K562 (cell line): ENCODE measurements around the gene SPI1. TPM values are rescaled to one million over a fixed set of nuclear protein-coding genes. Genes with fewer than 3 reads are reported as not detected.

Experiments
- ATAC-seq: fragments of 200-7000 bp; cut with Tn5 transposase; 3 replicates; pipeline ENCODE4 v1.9.1; 2020; ENCODE audit warnings: moderate library complexity
- BruUV-seq: library from RNA; stranded (reverse); fragments of 400-500 nt; replicated peaks from 2 replicates; lab custom pipeline; 2021; lab: Mats Ljungman, UMichigan
- CTCF ChIA-PET: fragments of 300-600 bp; formaldehyde crosslinking; extraction: SDS; loops from one replicate; lab custom pipeline; 2021; ENCODE audit warnings: low intra/inter-chr PET ratio; lab: Yijun Ruan, JAX
- POLR2A ChIA-PET: fragments of 300-600, 350-650 bp; sonication (Branson Sonifier 250); formaldehyde crosslinking; extraction: SDS; loops from one replicate; lab custom pipeline; 2021; ENCODE audit warnings: antibody characterized with exemption, inconsistent platforms; lab: Yijun Ruan, JAX
- DNase-seq, 4 experiments: peaks; one replicate each; pipeline versions ENCODE4 v3.0.0 to v3.0.0-alpha.2; 2011 to 2018; ENCODE audit warnings: low spot score in 3 of 4, mixed read lengths in 3 of 4; ENCODE audit errors: extremely low read depth in 1 of 4
- FAIRE-seq: peaks from 2 replicates; lab custom pipeline; 2011; peaks lifted over from hg19 to GRCh38; lab: Jason Lieb, UNC
- H2AFZ ChIP-seq: 2 replicates; pipeline ENCODE4 v1.6.0; 2011; ENCODE audit warnings: low read depth, low read length, control low read depth, inconsistent platforms
- H3K27ac ChIP-seq: fragments of 200-600 bp; 3 replicates; pipeline ENCODE4 v1.8.0; 2011; ENCODE audit warnings: low read depth, mild to moderate bottlenecking, control low read depth, inconsistent platforms, low read length, moderate library complexity, mixed read lengths; ENCODE audit errors: extremely low read depth
- H3K27me3 ChIP-seq, 2 experiments: fragments of 300-600 bp in 1 of 2; 2 replicates in 1 of 2; 3 replicates in 1 of 2; pipeline versions ENCODE4 v1.6.0 to v1.8.0; 2011; ENCODE audit warnings: inconsistent platforms in 2 of 2, low read length in 2 of 2, mild to moderate bottlenecking in 1 of 2, mixed read lengths in 1 of 2, moderate library complexity in 1 of 2; ENCODE audit not compliant: control insufficient read depth in 2 of 2, insufficient read depth in 2 of 2
- H3K36me3 ChIP-seq: fragments of 300-600 bp; 3 replicates; pipeline ENCODE4 v1.8.0; 2011; ENCODE audit warnings: mild to moderate bottlenecking, low read length, inconsistent platforms; ENCODE audit not compliant: control insufficient read depth, insufficient read depth
- H3K4me1 ChIP-seq, 2 experiments: fragments of 200-600 bp in 1 of 2; replicated peaks in 1 of 2; 2 replicates in 1 of 2; 3 replicates in 1 of 2; pipeline versions ENCODE4 v1.5.1 to v1.8.0; 2011; ENCODE audit warnings: inconsistent platforms in 2 of 2, low read length in 2 of 2, mild to moderate bottlenecking in 1 of 2, mixed read lengths in 1 of 2, moderate library complexity in 1 of 2; ENCODE audit not compliant: control insufficient read depth in 2 of 2, insufficient read depth in 2 of 2
- H3K4me2 ChIP-seq: 2 replicates; pipeline ENCODE4 v1.6.1; 2011; ENCODE audit warnings: low read length, control low read depth, inconsistent platforms, mixed read lengths; ENCODE audit not compliant: insufficient read depth
- H3K4me3 ChIP-seq: fragments of 200-600 bp; sonication (generic), shearing (Covaris generic); 2 replicates; pipeline ENCODE4 v1.5.1; 2016; ENCODE audit warnings: control low read depth, inconsistent platforms
- H3K79me2 ChIP-seq: fragments of 200-600 bp; 3 replicates; pipeline ENCODE4 v1.8.0; 2011; ENCODE audit warnings: low read length, inconsistent platforms; ENCODE audit not compliant: control insufficient read depth, insufficient read depth
- H3K9ac ChIP-seq, 2 experiments: 2 replicates each; pipeline versions ENCODE4 v1.6.0 to v1.6.1; 2011; ENCODE audit warnings: low read depth in 2 of 2, low read length in 2 of 2, control low read depth in 1 of 2, inconsistent platforms in 1 of 2, mild to moderate bottlenecking in 1 of 2, mixed read lengths in 1 of 2; ENCODE audit not compliant: insufficient read depth in 1 of 2
- H3K9me1 ChIP-seq: one replicate; pipeline ENCODE4 v1.6.0; 2011; ENCODE audit warnings: inconsistent platforms, mild to moderate bottlenecking, low read length, moderate library complexity; ENCODE audit not compliant: control insufficient read depth, insufficient read depth
- H3K9me3 ChIP-seq: replicated peaks from 2 replicates; pipeline ENCODE4 v1.5.1; 2011; ENCODE audit warnings: low read depth, low read length, inconsistent platforms; ENCODE audit not compliant: control insufficient read depth, insufficient read depth
- H4K20me1 ChIP-seq: replicated peaks from 2 replicates; pipeline ENCODE4 v1.6.1; 2011; ENCODE audit warnings: low read length, inconsistent platforms, mixed read lengths; ENCODE audit not compliant: control insufficient read depth, insufficient read depth
- BCOR ChIP-seq: fragments of 450-650 bp; IDR thresholded peaks from 2 replicates; pipeline ENCODE4 v1.6.1; 2016
- CGGBP1 ChIP-seq: fragments of 250-450 bp; sonication (Bioruptor Pico); IDR thresholded peaks from 2 replicates; pipeline ENCODE4 v1.9.0; 2021; ENCODE audit warnings: mild to moderate bottlenecking
- ERF ChIP-seq: fragments of 450-650 bp; formaldehyde crosslinking; IDR thresholded peaks from 2 replicates; pipeline ENCODE4 v1.4.0; 2020; ENCODE audit warnings: mild to moderate bottlenecking, mixed read lengths
- ETV1 ChIP-seq: fragments of 450-650 bp; conservative IDR thresholded peaks from 2 replicates; pipeline ENCODE4 v1.6.1; 2016; ENCODE audit warnings: missing genetic modification characterization, control low read depth, low read depth, missing compliant biosample characterization
- FOXK2 ChIP-seq, 2 experiments: fragments of 450-650 bp; IDR thresholded peaks in 1 of 2; conservative IDR thresholded peaks in 1 of 2; 2 replicates each; pipeline ENCODE4 v1.6.1; 2016; ENCODE audit warnings: low read depth in 2 of 2, mild to moderate bottlenecking in 1 of 2
- HIVEP1 ChIP-seq: fragments of 250-450 bp; sonication (Bioruptor Pico); IDR thresholded peaks from 2 replicates; pipeline ENCODE4 v1.4.0; 2020; ENCODE audit warnings: mild to moderate bottlenecking
- MCM3 ChIP-seq: fragments of 450-650 bp; IDR thresholded peaks from 2 replicates; pipeline ENCODE4 v1.6.1; 2016
- NFYB ChIP-seq: IDR thresholded peaks from 2 replicates; pipeline ENCODE4 v1.6.1; 2011; ENCODE audit warnings: mild to moderate bottlenecking, moderate library complexity; ENCODE audit not compliant: insufficient read length; ENCODE audit errors: extremely low read depth
- PHF8 ChIP-seq: fragments of 200-600 bp; sonication (generic); IDR thresholded peaks from 2 replicates; pipeline ENCODE4 v1.6.1; 2012; ENCODE audit warnings: mixed run types, mild to moderate bottlenecking, inconsistent platforms, low read length, moderate library complexity, borderline replicate concordance
- PKNOX1 ChIP-seq: fragments of 450-650 bp; IDR thresholded peaks from 2 replicates; pipeline ENCODE4 v1.6.1; 2016
- POLR3G ChIP-seq: IDR thresholded peaks from 2 replicates; pipeline ENCODE4 v1.6.1; 2011; ENCODE audit not compliant: insufficient read length, insufficient replicate concordance; ENCODE audit errors: extremely low read depth
- SNRNP70 ChIP-seq: fragments of 200-400 bp; formaldehyde crosslinking; optimal IDR thresholded peaks from 2 replicates; pipeline ENCODE3; 2017; ENCODE audit warnings: low read depth, low read length
- THRAP3 ChIP-seq: fragments of 450-650 bp; IDR thresholded peaks from 2 replicates; pipeline ENCODE4 v1.6.1; 2016; ENCODE audit warnings: mild to moderate bottlenecking, inconsistent platforms, borderline replicate concordance
- ZFX ChIP-seq: sonication (generic); formaldehyde crosslinking; IDR thresholded peaks from 2 replicates; pipeline ENCODE4 v1.8.0; 2022; ENCODE audit warnings: mild to moderate bottlenecking, missing genetic modification reagents, moderate library complexity
- ZNF121 ChIP-seq: sonication (generic); formaldehyde crosslinking; conservative IDR thresholded peaks from 2 replicates; pipeline ENCODE4 v1.8.0; 2022; ENCODE audit warnings: missing genetic modification reagents
- ZNF766 ChIP-seq: fragments of 200-800 bp; sonication (Bioruptor generic); conservative IDR thresholded peaks from 2 replicates; pipeline ENCODE4 v1.6.1; 2016; ENCODE audit warnings: missing genetic modification characterization, missing compliant biosample characterization
- WGBS: fragments of 100-300 bp; shearing (Covaris generic); methylation state at CpG from one replicate; pipeline ENCODE4 v1.1.6; 2016; ENCODE audit warnings: low coverage, mixed read lengths; ENCODE audit not compliant: insufficient coverage; ENCODE audit errors: missing lambda C conversion rate; 5-methylcytosine and 5-hydroxymethylcytosine counted together
- in situ Hi-C: fragments of 300-500 bp; cut with MboI; formaldehyde crosslinking; loops from 4 replicates; pipeline ENCODE4 v1.15.0; 2018; ENCODE audit warnings: inconsistent platforms, mixed read lengths
- intact Hi-C: fragments of 100-400 bp; cut with micrococcal nuclease; formaldehyde crosslinking; loops from 2 replicates; pipeline ENCODE4 v1.14.2; 2022
- polyA plus RNA-seq, 8 experiments: library from polyadenylated mRNA; depleted of rRNA in 4 of 8; stranded (reverse) in 5 of 8; unstranded in 3 of 8; fragments of >200 nt; fragmentation: Nextera tagmentation in 2 of 8; fragmentation: Illumina TruSeq in 1 of 8; extraction: Ambion mirVana in 2 of 8; extraction: Trizol in 1 of 8; gene quantifications; 2 replicates each; pipeline versions ENCODE4 v1.2.1 to v1.2.3, GENCODE V29; 2011 to 2014; ENCODE audit warnings: inconsistent platforms in 1 of 8, missing spikeins in 1 of 8
- total RNA-seq, 7 experiments: library from RNA; depleted of rRNA in 6 of 7; stranded (reverse); fragments of >200 nt in 6 of 7; fragmentation: Illumina TruSeq in 2 of 7; extraction: Trizol in 2 of 7; gene quantifications; 2 replicates each; pipeline versions ENCODE4 v1.2.1 to v1.2.3, GENCODE V29; 2011 to 2021; ENCODE audit warnings: low replicate concordance in 1 of 7
- TF ChIP-seq, protein P1 (sequence below): fragments of 450-650 bp; IDR thresholded peaks from 2 replicates; pipeline ENCODE4 v1.6.1; 2016; ENCODE audit warnings: borderline replicate concordance

SPI1 gene
- total and polyA plus RNA-seq, 9 of the 15 experiments (the other 6 are each of a cell fraction or from before 2014, with no cell fraction given), result 0.10 to 33.7 (median 10.3) TPM

GRCh38 chr11:47407746-47408590 is 29.6 kb upstream of the SPI1 start, which contains the start of gene SLC39A13:
Gene SLC39A13, plus strand, starts transcription at chr11:47408590. Its CDS starts 1,505 bp downstream, at chr11:47410095.
- Histone ChIP-seq H4K20me1 (no peaks in the 10 kb centered on the region), H3K79me2 (peaks cover 7% of the 10 kb centered on the region; the same call in 2 of the 3 replicates), H3K9ac (peak within 1 kb of the TSS; percentile 91 to 96), H3K27ac (peak within 1 kb of the TSS; percentile 98), H3K27me3 (no peaks in the 10 kb centered on the region), H2AFZ (peak within 1 kb of the TSS; percentile 95), H3K9me3 (no peaks in the 10 kb centered on the region), H3K4me2 (peak within 1 kb of the TSS; percentile 100), H3K4me1 (peaks cover 28 to 54% of the 10 kb centered on the region in 2 experiments), H3K4me3 (peak within 1 kb of the TSS; percentile 62), H3K36me3 (no peaks in the 10 kb centered on the region), H3K9me1 (no peaks in the 10 kb centered on the region)
- in situ Hi-C loops, result loop anchor here (5.0 kb wide), 1 partner anchor 36 kb away; no protein-coding TSS in a partner anchor
- CTCF ChIA-PET, result interaction anchor here (0.6 to 1.3 kb wide), 5 partner anchors 33 to 347 kb away, joined by 3 to 11 read pairs (median 4); no protein-coding TSS in a partner anchor
- WGBS, result 1% methylated on average over 42 of the region's 70 CpGs
- POLR2A ChIA-PET, result interaction anchor here (0.6 to 3.3 kb wide), 6 partner anchors 9 to 1027 kb away, joined by 3 to 16 read pairs (median 3); partner anchors contain the start of genes MDK and SPI1
- intact Hi-C loops, result loop anchor here (1.0 to 10.0 kb wide), 4 partner anchors 34 to 231 kb away; partner anchors contain the start of genes ARFGAP2 and MYBPC3
- DNase-seq (peak; percentile 95 to 98 (median 96)), ATAC-seq (peak; percentile 95), FAIRE-seq (peak; percentile 82)
- BruUV-seq, result TSS peak; percentile 96
- TF ChIP-seq POLR3G, result no peak
- TF ChIP-seq ERF (CRISPR knock-in tag), result no peak; the same call in 1 of the 2 replicates
- no peak for TF ChIP-seq HIVEP1 (CRISPR knock-in tag)
- peak; percentile 52 to 66; a peak in 2 of 4 replicates for TF ChIP-seq FOXK2 (conservative IDR thresholded peaks at IDR 0.05 in 1 of 2, IDR thresholded peaks at IDR 0.05 in 1 of 2; ENCODE audit: low read depth in 2 of 2)
- TF ChIP-seq MCM3, result no peak
- peak; percentile 84; the same call in 1 of the 2 replicates for TF ChIP-seq PHF8
- no peak for TF ChIP-seq ZNF121 (CRISPR knock-in tag)
- no peak for TF ChIP-seq THRAP3
- TF ChIP-seq, protein P1, sequence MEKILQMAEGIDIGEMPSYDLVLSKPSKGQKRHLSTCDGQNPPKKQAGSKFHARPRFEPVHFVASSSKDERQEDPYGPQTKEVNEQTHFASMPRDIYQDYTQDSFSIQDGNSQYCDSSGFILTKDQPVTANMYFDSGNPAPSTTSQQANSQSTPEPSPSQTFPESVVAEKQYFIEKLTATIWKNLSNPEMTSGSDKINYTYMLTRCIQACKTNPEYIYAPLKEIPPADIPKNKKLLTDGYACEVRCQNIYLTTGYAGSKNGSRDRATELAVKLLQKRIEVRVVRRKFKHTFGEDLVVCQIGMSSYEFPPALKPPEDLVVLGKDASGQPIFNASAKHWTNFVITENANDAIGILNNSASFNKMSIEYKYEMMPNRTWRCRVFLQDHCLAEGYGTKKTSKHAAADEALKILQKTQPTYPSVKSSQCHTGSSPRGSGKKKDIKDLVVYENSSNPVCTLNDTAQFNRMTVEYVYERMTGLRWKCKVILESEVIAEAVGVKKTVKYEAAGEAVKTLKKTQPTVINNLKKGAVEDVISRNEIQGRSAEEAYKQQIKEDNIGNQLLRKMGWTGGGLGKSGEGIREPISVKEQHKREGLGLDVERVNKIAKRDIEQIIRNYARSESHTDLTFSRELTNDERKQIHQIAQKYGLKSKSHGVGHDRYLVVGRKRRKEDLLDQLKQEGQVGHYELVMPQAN, result no peak
- peak; percentile 97 for TF ChIP-seq CGGBP1
- TF ChIP-seq ZNF766 (CRISPR knock-in tag), result peak; percentile 83
- TF ChIP-seq ETV1 (tag), result peak; percentile 83
- TF ChIP-seq ZFX (CRISPR knock-in tag), result peak; percentile 89
- peak; percentile 50; the same call in 1 of the 2 replicates for TF ChIP-seq BCOR
- no peak for TF ChIP-seq NFYB
- TF ChIP-seq PKNOX1, result peak; percentile 54
- TF ChIP-seq SNRNP70, result no peak
